Nephron (organoid): ENCODE results near the gene OTOS.

ENCODE experiments used
- H3K27ac Mint-ChIP-seq, 3 experiments: 2 replicates each; pipeline ENCODE4 v1.8.0; 2020; ENCODE audit warnings: mixed read lengths in 3 of 3, mild to moderate bottlenecking in 2 of 3, moderate library complexity in 1 of 3
- H3K27me3 Mint-ChIP-seq: 2 replicates; pipeline ENCODE4 v1.8.0; 2021; ENCODE audit warnings: low read depth, mild to moderate bottlenecking, moderate library complexity, mixed read lengths
- H3K36me3 Mint-ChIP-seq: 2 replicates; pipeline ENCODE4 v1.8.0; 2020; ENCODE audit warnings: low read depth, mixed read lengths
- H3K4me1 Mint-ChIP-seq: 2 replicates; pipeline ENCODE4 v1.8.0; 2020; ENCODE audit warnings: mixed read lengths
- H3K4me3 Mint-ChIP-seq, 3 experiments: 2 replicates each; pipeline ENCODE4 v1.8.0; 2020; ENCODE audit warnings: mild to moderate bottlenecking in 3 of 3, mixed read lengths in 3 of 3, moderate library complexity in 2 of 3
- H3K9me3 Mint-ChIP-seq: 2 replicates; pipeline ENCODE4 v1.8.0; 2020; ENCODE audit warnings: mixed read lengths
- CTCF ChIP-seq, 3 experiments: fragments of 200-600 bp; sonication (generic); IDR thresholded peaks; one replicate each; pipeline ENCODE4 v1.5.0; 2021; ENCODE audit warnings: antibody characterized with exemption in 3 of 3; ENCODE audit not compliant: unreplicated experiment in 3 of 3

The OTOS gene

GRCh38 chr2:240179186-240179815, 38.8 kb upstream of the OTOS start:
- H3K9me3 Mint-ChIP-seq = no peaks in the 10 kb centered on the region
- H3K36me3 Mint-ChIP-seq = no peaks in the 10 kb centered on the region
- peaks cover 4% of the 10 kb centered on the region for H3K4me1 Mint-ChIP-seq
- H3K27me3 Mint-ChIP-seq = peaks cover 33% of the 10 kb centered on the region
- no peak for TF ChIP-seq CTCF (IDR thresholded peaks at IDR 0.05; ENCODE audit: unreplicated experiment in 3 of 3)
- no peak overlapping the region for H3K27ac Mint-ChIP-seq
- H3K4me3 Mint-ChIP-seq = no peak overlapping the region

GRCh38 chr2:240178564-240178963, 38.1 kb upstream of the OTOS start:
- H3K4me1 Mint-ChIP-seq = peaks cover 4% of the 10 kb centered on the region
- TF ChIP-seq CTCF (IDR thresholded peaks at IDR 0.05; ENCODE audit: unreplicated experiment in 3 of 3) = no peak
- H3K4me3 Mint-ChIP-seq = no peak overlapping the region
- no peaks in the 10 kb centered on the region for H3K36me3 Mint-ChIP-seq
- H3K27ac Mint-ChIP-seq = no peak overlapping the region
- H3K9me3 Mint-ChIP-seq = no peaks in the 10 kb centered on the region
- H3K27me3 Mint-ChIP-seq = peaks cover 32% of the 10 kb centered on the region

GRCh38 chr2:240174496-240174895, 34.0 kb upstream of the OTOS start:
- Mint-ChIP-seq H3K4me3 (no peak overlapping the region), H3K27me3 (peaks cover 20% of the 10 kb centered on the region), H3K27ac (no peak overlapping the region), H3K36me3 (no peaks in the 10 kb centered on the region), H3K4me1 (peaks cover 12% of the 10 kb centered on the region), H3K9me3 (no peaks in the 10 kb centered on the region)
- TF ChIP-seq CTCF (IDR thresholded peaks at IDR 0.05; ENCODE audit: unreplicated experiment in 3 of 3) = no peak

- Mint-ChIP-seq H3K4me3 (no peak overlapping the region), H3K36me3 (no peaks in the 10 kb centered on the region), H3K4me1 (peaks cover 12% of the 10 kb centered on the region), H3K27me3 (peaks cover 15% of the 10 kb centered on the region), H3K27ac (no peak overlapping the region), H3K9me3 (no peaks in the 10 kb centered on the region)
- TF ChIP-seq CTCF (IDR thresholded peaks at IDR 0.05; ENCODE audit: unreplicated experiment in 3 of 3) = no peak
Measured at GRCh38 chr2:240172071-240172895, 31.8 kb upstream of the OTOS start.

GRCh38 chr2:240170883-240171282, 30.4 kb upstream of the OTOS start:
- H3K4me1 Mint-ChIP-seq = peaks cover 12% of the 10 kb centered on the region
- H3K9me3 Mint-ChIP-seq = no peaks in the 10 kb centered on the region
- H3K27me3 Mint-ChIP-seq = peaks cover 8% of the 10 kb centered on the region
- no peaks in the 10 kb centered on the region for H3K36me3 Mint-ChIP-seq
- no peak overlapping the region for H3K4me3 Mint-ChIP-seq
- no peak overlapping the region for H3K27ac Mint-ChIP-seq
- TF ChIP-seq CTCF (IDR thresholded peaks at IDR 0.05; ENCODE audit: unreplicated experiment in 3 of 3) = no peak
